Astrocyte (in vitro differentiated cells and primary cell): Measurements from ENCODE around the gene SLC4A2. TPM values are rescaled to one million over a fixed set of nuclear protein-coding genes. Genes with fewer than 3 reads are reported as not detected.

Source experiments
- DNase-seq: peaks from one replicate; pipeline ENCODE4 v3.0.0-alpha.2; 2010; ENCODE audit warnings: low read depth
- FAIRE-seq: peaks from 2 replicates; lab custom pipeline; 2011; peaks lifted over from hg19 to GRCh38; lab: Jason Lieb, UNC
- H2AFZ ChIP-seq: 2 replicates; pipeline ENCODE4 v1.6.0; 2012; ENCODE audit warnings: low read depth, low read length, inconsistent platforms
- H3K27ac ChIP-seq: 2 replicates; pipeline ENCODE4 v1.5.1; 2011; ENCODE audit warnings: low read depth, low read length, inconsistent platforms
- H3K27me3 ChIP-seq: 2 replicates; pipeline ENCODE4 v1.6.0; 2011; ENCODE audit warnings: low read length, inconsistent platforms; ENCODE audit not compliant: insufficient read depth
- H3K36me3 ChIP-seq: 2 replicates; pipeline ENCODE4 v1.5.1; 2011; ENCODE audit warnings: low read length, inconsistent platforms; ENCODE audit not compliant: insufficient read depth
- H3K4me1 ChIP-seq: 2 replicates; pipeline ENCODE4 v1.5.1; 2011; ENCODE audit warnings: low read length, inconsistent platforms; ENCODE audit not compliant: insufficient read depth
- H3K4me2 ChIP-seq: 2 replicates; pipeline ENCODE4 v1.6.0; 2012; ENCODE audit warnings: low read length, inconsistent platforms
- H3K4me3 ChIP-seq: 2 replicates; pipeline ENCODE4 v1.5.1; 2011; ENCODE audit warnings: low read depth, mild to moderate bottlenecking, low read length, inconsistent platforms; ENCODE audit not compliant: insufficient read depth
- H3K79me2 ChIP-seq: 2 replicates; pipeline ENCODE4 v1.6.0; 2012; ENCODE audit warnings: mild to moderate bottlenecking, low read length, inconsistent platforms; ENCODE audit not compliant: insufficient read depth
- H3K9ac ChIP-seq: 2 replicates; pipeline ENCODE4 v1.6.0; 2012; ENCODE audit warnings: mild to moderate bottlenecking, low read length, inconsistent platforms
- H3K9me3 ChIP-seq: 2 replicates; pipeline ENCODE4 v1.5.1; 2012; ENCODE audit warnings: low read depth, mild to moderate bottlenecking, low read length, inconsistent platforms; ENCODE audit not compliant: insufficient read depth
- H4K20me1 ChIP-seq: 2 replicates; pipeline ENCODE4 v1.6.0; 2012; ENCODE audit warnings: low read length, inconsistent platforms; ENCODE audit not compliant: insufficient read depth
- H3K27ac Mint-ChIP-seq: one replicate; pipeline ENCODE4 v1.8.0; 2021; ENCODE audit warnings: mild to moderate bottlenecking, mixed read lengths; ENCODE audit not compliant: unreplicated experiment
- H3K27me3 Mint-ChIP-seq: one replicate; pipeline ENCODE4 v1.8.0; 2021; ENCODE audit warnings: low read depth, mixed read lengths; ENCODE audit not compliant: unreplicated experiment
- H3K36me3 Mint-ChIP-seq: one replicate; pipeline ENCODE4 v1.8.0; 2021; ENCODE audit warnings: low read depth, mixed read lengths; ENCODE audit not compliant: unreplicated experiment
- H3K4me1 Mint-ChIP-seq: one replicate; pipeline ENCODE4 v1.8.0; 2021; ENCODE audit warnings: low read depth, mixed read lengths; ENCODE audit not compliant: unreplicated experiment
- H3K4me3 Mint-ChIP-seq: one replicate; pipeline ENCODE4 v1.8.0; 2021; ENCODE audit warnings: mild to moderate bottlenecking, moderate library complexity, mixed read lengths; ENCODE audit not compliant: unreplicated experiment
- H3K9me3 Mint-ChIP-seq: one replicate; pipeline ENCODE4 v1.8.0; 2021; ENCODE audit warnings: mild to moderate bottlenecking, mixed read lengths; ENCODE audit not compliant: unreplicated experiment
- EZH2 ChIP-seq: IDR thresholded peaks from 2 replicates; pipeline ENCODE4 v1.6.1; 2012; ENCODE audit warnings: mild to moderate bottlenecking, low read length, inconsistent platforms; ENCODE audit not compliant: insufficient read depth
- total RNA-seq: library from RNA; stranded (reverse); gene quantifications from 2 replicates; pipeline ENCODE4 v1.2.1, GENCODE V29; 2021
- TF ChIP-seq, protein P1 (sequence below): IDR thresholded peaks from 2 replicates; pipeline ENCODE4 v1.5.1; 2011; ENCODE audit warnings: low read depth, mild to moderate bottlenecking, inconsistent platforms, low read length, moderate library complexity; ENCODE audit not compliant: insufficient read depth

The SLC4A2 gene
- total RNA-seq, 1 donor from 2014 or later, result 302 TPM

- H3K4me2 ChIP-seq, result no peak overlapping the region
- no peak overlapping the region for H2AFZ ChIP-seq
- no peak overlapping the region for H3K27ac Mint-ChIP-seq
- DNase-seq (no peak), FAIRE-seq (no peak)
- H3K4me3 Mint-ChIP-seq, result no peak overlapping the region
- peaks cover 16% of the 10 kb centered on the region for H3K4me1 Mint-ChIP-seq
- H3K9me3 Mint-ChIP-seq, result no peaks in the 10 kb centered on the region
- no peak overlapping the region for H3K27ac ChIP-seq
- H3K9me3 ChIP-seq, result no peaks in the 10 kb centered on the region
- no peak overlapping the region for H3K4me3 ChIP-seq
- no peaks in the 10 kb centered on the region for H3K27me3 Mint-ChIP-seq
- peaks cover 90% of the 10 kb centered on the region for H4K20me1 ChIP-seq
- no peaks in the 10 kb centered on the region for H3K27me3 ChIP-seq
- no peak overlapping the region for H3K9ac ChIP-seq
- no peaks in the 10 kb centered on the region for H3K36me3 ChIP-seq
- H3K79me2 ChIP-seq, result peaks cover 85% of the 10 kb centered on the region
- TF ChIP-seq, protein P1, sequence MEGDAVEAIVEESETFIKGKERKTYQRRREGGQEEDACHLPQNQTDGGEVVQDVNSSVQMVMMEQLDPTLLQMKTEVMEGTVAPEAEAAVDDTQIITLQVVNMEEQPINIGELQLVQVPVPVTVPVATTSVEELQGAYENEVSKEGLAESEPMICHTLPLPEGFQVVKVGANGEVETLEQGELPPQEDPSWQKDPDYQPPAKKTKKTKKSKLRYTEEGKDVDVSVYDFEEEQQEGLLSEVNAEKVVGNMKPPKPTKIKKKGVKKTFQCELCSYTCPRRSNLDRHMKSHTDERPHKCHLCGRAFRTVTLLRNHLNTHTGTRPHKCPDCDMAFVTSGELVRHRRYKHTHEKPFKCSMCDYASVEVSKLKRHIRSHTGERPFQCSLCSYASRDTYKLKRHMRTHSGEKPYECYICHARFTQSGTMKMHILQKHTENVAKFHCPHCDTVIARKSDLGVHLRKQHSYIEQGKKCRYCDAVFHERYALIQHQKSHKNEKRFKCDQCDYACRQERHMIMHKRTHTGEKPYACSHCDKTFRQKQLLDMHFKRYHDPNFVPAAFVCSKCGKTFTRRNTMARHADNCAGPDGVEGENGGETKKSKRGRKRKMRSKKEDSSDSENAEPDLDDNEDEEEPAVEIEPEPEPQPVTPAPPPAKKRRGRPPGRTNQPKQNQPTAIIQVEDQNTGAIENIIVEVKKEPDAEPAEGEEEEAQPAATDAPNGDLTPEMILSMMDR, result no peak
- TF ChIP-seq EZH2, result no peak
- peaks cover 8% of the 10 kb centered on the region for H3K4me1 ChIP-seq
- peaks cover 2% of the 10 kb centered on the region for H3K36me3 Mint-ChIP-seq
These were observed 40.3 kb downstream of the SLC4A2 start for GRCh38 chr7:151099486-151100211.

DNA sequence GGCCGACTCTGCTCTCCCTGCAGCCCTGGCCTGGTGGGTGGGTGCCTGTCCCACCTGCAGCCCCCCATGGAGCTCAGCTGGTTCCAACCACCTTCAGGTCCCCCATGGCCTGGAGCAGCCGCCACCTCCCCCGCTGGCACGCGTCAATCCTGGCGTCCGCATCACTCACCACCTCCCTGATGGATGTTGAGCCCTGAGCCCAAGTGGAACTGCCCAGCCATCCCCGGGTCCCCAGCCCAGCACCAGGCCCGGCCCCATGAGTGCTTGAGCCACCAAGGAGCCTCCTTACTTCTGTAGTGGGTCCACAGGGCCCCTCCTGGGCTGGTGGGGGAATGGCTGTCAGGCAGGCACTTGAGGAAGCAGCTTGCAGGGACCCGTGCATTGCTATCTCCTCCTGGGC is 41.5 kb downstream of the SLC4A2 start:
- H3K27me3 Mint-ChIP-seq, result no peaks in the 10 kb centered on the region
- no peak for TF ChIP-seq EZH2
- no peak overlapping the region for H3K27ac Mint-ChIP-seq

DNA sequence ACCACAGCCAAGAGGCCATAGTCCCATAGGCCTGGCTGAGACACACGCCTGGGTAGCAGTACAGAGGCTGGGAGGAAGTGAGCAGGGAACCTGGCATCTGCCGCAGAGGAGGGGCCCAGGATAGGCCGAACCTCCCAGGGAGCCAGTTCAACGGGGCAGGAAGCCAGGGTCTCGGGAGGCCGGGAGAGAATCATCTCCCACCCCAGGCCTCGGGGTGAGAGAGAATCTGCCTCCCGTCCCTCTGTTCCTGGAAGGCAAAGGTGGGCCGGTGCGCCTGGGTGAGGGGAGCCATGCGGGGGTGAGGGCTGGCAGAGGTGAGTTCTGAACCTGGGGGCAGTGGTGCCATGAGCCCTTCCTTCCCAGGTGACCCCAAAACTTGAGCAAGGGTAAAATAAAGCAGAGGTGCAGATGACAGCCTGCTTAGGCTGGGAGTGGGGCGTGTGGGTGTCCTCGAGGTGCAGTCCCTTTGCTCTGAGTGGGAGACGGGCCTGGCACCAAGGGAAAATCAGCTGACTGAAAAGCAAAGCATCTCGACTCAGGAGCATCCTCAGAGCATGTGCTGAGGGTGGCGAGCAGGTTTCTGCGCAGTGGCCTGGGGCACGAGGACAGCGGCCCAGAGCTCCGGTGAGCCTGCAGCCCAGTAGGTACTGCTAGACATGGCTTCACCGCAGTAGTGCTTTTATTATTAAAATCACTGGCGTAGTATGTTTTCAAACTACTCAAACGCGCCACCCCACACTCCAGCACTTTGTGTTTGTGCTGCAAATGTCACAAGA is 42.4 kb downstream of the SLC4A2 start:
- peaks cover 12% of the 10 kb centered on the region for H3K4me1 ChIP-seq
- H4K20me1 ChIP-seq, result peaks cover 90% of the 10 kb centered on the region
- H2AFZ ChIP-seq, result no peak overlapping the region
- H3K4me3 Mint-ChIP-seq, result no peak overlapping the region
- peaks cover 15% of the 10 kb centered on the region for H3K4me1 Mint-ChIP-seq
- H3K9ac ChIP-seq, result no peak overlapping the region
- no peaks in the 10 kb centered on the region for H3K9me3 ChIP-seq
- no peaks in the 10 kb centered on the region for H3K27me3 Mint-ChIP-seq
- no peak overlapping the region for H3K27ac ChIP-seq
- no peaks in the 10 kb centered on the region for H3K36me3 ChIP-seq
- no peak overlapping the region for H3K27ac Mint-ChIP-seq
- H3K36me3 Mint-ChIP-seq, result peaks cover 4% of the 10 kb centered on the region
- TF ChIP-seq, protein P1, result no peak
- no peak for TF ChIP-seq EZH2
- H3K4me3 ChIP-seq, result no peak overlapping the region
- H3K79me2 ChIP-seq, result peaks cover 71% of the 10 kb centered on the region
- DNase-seq (no peak), FAIRE-seq (no peak)
- no peak overlapping the region for H3K4me2 ChIP-seq
- no peaks in the 10 kb centered on the region for H3K9me3 Mint-ChIP-seq
- H3K27me3 ChIP-seq, result no peaks in the 10 kb centered on the region

More for the DNA sequence above, 41.5 kb downstream of the SLC4A2 start:
- FAIRE-seq (no peak), DNase-seq (no peak)
- Histone ChIP-seq H3K4me1 (peaks cover 15% of the 10 kb centered on the region), H3K4me2 (no peak overlapping the region), H3K4me3 (no peak overlapping the region), H3K27me3 (no peaks in the 10 kb centered on the region), H3K9ac (no peak overlapping the region), H3K9me3 (no peaks in the 10 kb centered on the region), H3K79me2 (peaks cover 72% of the 10 kb centered on the region), H3K36me3 (no peaks in the 10 kb centered on the region), H2AFZ (no peak overlapping the region), H4K20me1 (peaks cover 89% of the 10 kb centered on the region), H3K27ac (no peak overlapping the region)
- Mint-ChIP-seq H3K9me3 (no peaks in the 10 kb centered on the region), H3K4me1 (peaks cover 19% of the 10 kb centered on the region), H3K36me3 (peaks cover 4% of the 10 kb centered on the region), H3K4me3 (no peak overlapping the region)
